GM18858 (cell line): Measurements from ENCODE around the gene TSNAXIP1.
A peak's percentile ranks its signal among the peaks of the same experiment; 100 is the strongest.
"Not testable (repeated sequence)": the region's sequence is repeated elsewhere in the genome, so short reads cannot be mapped to it uniquely, and the experiment has no call there.

ENCODE experiments used
- ATAC-seq: cut with Tn5 transposase; IDR thresholded peaks from one replicate; pipeline ENCODE4 v1.9.1; 2021; ENCODE audit not compliant: unreplicated experiment

The TSNAXIP1 gene

DNA sequence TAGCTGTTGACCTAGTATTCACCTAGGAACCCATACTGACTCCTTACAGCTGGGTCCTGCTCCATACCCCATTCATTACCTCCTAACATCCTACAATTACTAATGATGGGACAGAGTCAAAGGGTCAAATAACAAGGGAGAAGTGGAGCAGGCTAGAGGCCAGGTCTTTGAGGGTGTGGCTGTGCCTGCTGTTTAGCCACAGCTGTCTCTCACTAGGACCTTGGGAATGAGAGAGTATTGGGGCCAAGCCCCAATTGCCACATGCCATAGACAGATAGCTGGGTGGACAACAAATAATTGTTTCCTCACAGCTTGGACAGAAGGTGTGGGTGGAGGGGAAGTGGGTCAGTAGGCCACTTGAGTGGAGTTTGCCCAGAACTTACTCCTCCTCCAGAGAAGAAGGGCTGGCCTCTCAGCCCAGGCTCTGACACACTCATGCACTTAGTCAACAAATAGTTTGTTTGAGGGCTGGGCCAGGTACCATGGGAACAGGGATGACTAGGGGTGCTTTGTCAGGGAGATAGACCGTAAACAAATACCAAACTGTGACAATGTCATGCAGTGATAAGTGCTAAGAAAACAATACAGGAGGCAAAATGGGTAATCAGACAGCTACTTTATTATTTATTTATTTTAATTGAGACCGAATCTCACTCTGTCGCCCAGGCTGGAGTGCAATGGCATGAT, 51.0 kb downstream of the TSNAXIP1 start:
- ATAC-seq = no peak

DNA sequence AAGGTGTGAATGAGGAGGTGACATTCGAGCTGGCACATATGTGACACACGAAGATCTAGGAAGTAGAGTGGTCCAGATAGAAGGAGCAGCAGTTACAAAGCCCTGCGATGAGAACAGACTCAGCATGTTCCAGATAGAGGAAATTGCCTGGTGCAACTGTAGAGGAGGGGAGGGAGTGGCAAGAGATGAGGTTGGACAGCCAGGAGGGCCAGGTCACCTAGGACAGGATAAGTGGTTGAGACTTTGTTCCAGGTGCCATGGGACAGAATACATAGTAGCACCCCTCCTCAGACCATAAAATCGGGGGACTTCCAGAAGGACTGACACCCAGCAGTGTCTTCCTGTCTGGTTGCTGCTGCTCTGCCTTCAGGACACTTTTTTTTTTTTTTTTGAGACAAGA, 51.8 kb downstream of the TSNAXIP1 start:
- no peak for ATAC-seq

DNA sequence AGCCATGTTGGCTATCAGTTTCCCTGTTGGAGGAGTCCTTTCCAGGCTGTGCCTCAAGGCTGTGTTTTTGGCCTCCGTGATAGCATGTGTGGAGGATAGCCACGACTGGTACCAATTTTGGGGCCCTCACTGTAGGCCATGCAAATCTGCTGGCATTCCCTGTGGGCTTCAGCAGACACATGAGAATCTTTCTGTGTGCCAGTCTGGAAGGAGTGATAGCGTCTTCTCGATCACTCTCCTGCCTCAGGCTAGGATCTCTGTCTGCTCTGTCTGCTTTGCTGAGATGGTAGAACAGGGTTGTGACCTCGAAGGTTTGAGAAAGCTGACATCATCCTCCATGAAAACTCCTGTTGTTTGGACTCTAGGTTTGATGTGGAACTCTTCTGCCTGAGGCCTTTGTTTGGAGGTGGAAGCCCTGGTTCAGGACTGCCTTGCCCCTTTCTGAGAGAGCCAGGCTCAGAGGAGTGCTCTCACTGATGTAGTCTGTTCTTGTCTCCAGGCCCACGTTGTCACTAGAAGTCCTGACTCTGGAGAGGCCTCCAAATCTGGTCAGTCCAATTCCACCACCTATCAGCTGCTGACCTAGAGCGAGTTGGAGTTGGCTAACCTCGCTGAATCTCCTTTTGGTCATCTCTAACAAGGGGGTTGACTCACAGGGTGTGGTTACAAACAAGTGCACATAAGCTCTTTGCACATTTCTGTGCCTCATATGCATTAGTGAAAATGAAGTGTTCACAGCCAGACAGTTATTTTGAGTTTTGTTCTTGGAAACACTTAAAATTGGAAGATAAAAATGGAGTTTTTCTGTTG, 54.1 kb downstream of the TSNAXIP1 start:
- no peak for ATAC-seq

DNA sequence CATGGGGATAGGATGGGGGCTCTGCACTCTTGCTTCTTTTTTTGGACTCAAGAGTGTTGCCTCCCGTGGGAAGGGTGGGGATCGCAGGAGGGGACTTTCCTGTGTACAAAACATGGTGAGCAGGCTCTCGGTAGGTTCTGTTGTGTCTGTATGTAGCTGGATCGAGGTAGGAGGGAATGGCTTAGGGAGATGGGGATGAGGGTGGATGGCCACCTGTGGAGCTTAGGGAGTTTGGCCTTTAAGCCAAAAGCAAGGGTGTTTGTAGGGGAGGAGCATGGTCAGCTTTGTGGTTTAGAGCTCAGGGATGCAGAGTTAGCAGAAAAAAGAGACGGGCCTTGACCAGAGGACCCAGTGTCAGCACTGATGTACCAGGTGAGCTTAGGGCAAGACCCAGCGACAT, 55.2 kb downstream of the TSNAXIP1 start:
- ATAC-seq = no peak

GRCh38 chr16:67862623-67863583, 56.2 kb downstream of the TSNAXIP1 start:
- ATAC-seq = no peak

DNA sequence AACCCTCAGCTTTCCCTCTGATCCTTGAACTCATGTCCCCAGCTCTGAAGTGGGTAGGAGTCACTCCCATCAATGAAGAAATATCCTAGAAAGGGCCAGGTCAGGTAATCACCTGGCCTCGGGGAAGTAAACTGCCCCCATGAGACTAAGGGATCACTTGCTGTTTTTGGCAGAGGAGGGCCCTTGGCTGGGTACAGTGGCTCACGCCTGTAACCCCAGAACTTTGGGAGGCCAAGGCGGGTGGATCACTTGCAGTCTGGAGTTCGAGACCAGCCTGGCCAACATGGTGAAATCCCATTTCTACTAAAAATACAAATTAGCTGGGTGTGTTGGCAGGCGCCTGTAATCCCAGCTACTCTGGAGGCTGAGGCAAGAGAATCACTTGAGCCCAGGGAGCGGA, 57.4 kb downstream of the TSNAXIP1 start:
- ATAC-seq = not testable (repeated sequence)

- ATAC-seq = no peak
Observed at GRCh38 chr16:67864594-67864993, 57.9 kb downstream of the TSNAXIP1 start.

DNA sequence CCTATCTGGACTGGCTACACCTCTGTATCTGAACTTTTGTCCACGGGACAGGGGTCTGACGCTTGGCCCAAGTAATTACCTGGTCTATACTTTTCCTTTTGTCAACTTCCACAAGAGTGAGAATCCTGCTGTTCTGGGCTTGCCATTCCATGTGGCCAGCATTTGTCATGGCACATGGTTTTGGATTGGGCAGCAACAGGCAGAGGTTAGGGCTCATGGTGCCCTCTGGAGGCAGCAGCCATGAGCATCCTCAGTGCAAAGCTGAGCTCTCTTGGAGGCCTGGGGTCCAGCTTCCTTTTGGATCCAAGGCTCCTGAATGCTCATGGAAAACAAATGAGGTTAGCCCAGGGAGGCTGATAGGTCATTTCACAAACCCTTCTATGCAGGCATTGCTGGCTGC, 58.6 kb downstream of the TSNAXIP1 start:
- no peak for ATAC-seq

GRCh38 chr16:67868290-67868689, 61.6 kb downstream of the TSNAXIP1 start:
- no peak for ATAC-seq

GRCh38 chr16:67869653-67870052, 63.0 kb downstream of the TSNAXIP1 start:
- ATAC-seq = no peak

DNA sequence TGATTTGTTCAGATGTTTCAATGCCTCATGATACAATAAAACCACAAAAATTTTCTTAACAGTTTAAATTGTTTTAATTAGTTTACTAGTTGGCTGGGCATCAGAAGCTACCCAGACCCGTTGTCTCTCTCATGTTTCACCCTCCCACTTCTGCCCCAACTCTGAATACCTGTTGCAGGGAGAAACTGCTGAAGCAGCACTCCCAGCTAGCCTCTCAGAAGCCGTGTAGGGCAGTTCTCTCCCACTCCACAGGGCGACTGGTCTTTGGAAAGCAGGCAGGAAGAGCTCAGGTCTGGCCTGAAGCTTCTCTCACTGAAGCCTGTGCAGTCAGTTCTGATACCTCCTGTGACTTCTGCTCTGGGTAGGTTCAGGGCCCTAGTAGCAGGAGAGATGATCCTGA, 64.6 kb downstream of the TSNAXIP1 start:
- no peak for ATAC-seq

- no peak for ATAC-seq
Observed at GRCh38 chr16:67872131-67872630, 65.5 kb downstream of the TSNAXIP1 start.

DNA sequence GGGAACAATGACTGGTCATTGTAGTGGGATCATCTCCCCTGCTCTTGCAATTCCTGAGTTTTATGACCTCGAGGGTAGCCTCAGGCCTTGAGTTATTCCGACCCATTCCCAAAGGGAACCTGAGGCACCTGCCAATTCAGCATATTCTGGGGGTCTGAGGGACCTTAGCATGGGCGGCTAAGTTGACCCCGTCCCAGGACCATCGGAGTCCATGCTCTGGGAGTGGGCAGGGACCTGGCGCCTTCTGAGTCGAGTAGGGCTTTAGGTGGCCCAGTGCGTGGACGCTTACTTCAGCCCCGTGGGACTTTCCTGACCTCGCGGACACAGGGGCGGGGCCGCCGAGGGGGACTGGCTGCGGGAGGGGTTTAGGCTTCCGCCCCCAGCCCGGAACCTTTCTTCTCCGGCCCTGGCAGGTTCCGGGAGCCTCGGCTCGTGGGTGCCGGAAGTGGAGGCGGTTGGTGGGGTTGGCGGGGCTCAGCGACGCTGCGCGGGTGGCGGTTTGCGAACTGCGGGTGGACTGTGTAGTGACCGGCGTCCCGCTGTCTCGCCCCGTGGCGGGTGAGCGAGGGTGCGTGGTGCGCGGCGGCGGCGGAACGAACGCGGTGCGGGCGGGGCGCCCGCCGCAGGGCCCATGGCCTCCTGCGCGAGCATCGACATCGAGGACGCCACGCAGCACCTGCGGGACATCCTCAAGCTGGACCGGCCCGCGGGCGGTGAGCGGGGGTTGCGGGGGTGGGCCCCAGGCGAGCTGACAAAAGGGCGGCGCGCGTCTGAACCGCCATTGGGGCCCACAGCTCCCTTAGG, 66.1 kb downstream of the TSNAXIP1 start, which contains the start of gene EDC4:
EDC4 (plus strand) TSS at position 422 of the 804 bp plus-strand sequence; CDS start at position 632, 210 bp downstream.
- ATAC-seq = peak; percentile 42

GRCh38 chr16:67873435-67874370, 67.0 kb downstream of the TSNAXIP1 start:
- no peak for ATAC-seq

GRCh38 chr16:67874372-67874771, 67.7 kb downstream of the TSNAXIP1 start:
- ATAC-seq = no peak

DNA sequence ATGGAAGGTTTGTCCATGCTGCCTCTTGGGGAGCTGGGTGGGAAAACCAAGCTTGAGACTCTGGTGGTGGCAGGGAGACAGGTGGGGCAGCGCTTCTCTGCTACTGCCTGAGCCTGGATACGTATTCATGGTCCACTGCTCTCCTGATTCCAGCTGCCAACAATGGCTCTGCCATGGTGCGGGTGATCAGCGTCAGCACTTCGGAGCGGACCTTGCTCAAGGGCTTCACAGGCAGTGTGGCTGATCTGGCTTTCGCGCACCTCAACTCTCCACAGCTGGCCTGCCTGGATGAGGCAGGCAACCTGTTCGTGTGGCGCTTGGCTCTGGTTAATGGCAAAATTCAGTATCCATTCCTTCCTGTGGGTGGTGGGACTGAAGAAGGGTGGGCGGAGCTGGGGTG, 70.4 kb downstream of the TSNAXIP1 start:
- ATAC-seq = no peak
